Mammary epithelial cell (primary cell): ENCODE measurements around the gene PITPNB.

Experiments used
- CTCF ChIP-seq, 2 donors: IDR thresholded peaks in 1 of 2; conservative IDR thresholded peaks in 1 of 2; 2 replicates each; pipeline ENCODE4 v1.5.1; 2011 to 2012; ENCODE audit warnings: inconsistent platforms in 2 of 2, low read length in 2 of 2, mild to moderate bottlenecking in 2 of 2, control low read depth in 1 of 2, low read depth in 1 of 2; ENCODE audit not compliant: insufficient read depth in 1 of 2; ENCODE audit errors: extremely low read depth in 1 of 2
- EZH2 ChIP-seq: IDR thresholded peaks from 2 replicates; pipeline ENCODE4 v1.6.1; 2012; ENCODE audit warnings: low read length, inconsistent platforms, borderline replicate concordance

- TF ChIP-seq CTCF (conservative IDR thresholded peaks at IDR 0.05 in 1 of 2, IDR thresholded peaks at IDR 0.05 in 1 of 2; ENCODE audit: extremely low read depth in 1 of 2, insufficient read depth in 1 of 2, low read depth in 1 of 2, low read length in 2 of 2) = no peak
- no peak for TF ChIP-seq EZH2
Measured at GRCh38 chr22:27935897-27936296, 16.8 kb upstream of the PITPNB start.
